Neural progenitor cell (in vitro differentiated cells): Measurements from ENCODE around the gene DUXA.

Experiments used
- EZH2 ChIP-seq: fragments of 200-600 bp; sonication (generic); IDR thresholded peaks from 2 replicates; pipeline ENCODE4 v1.6.1; 2017; ENCODE audit warnings: antibody characterized with exemption, mild to moderate bottlenecking, moderate library complexity
- TF ChIP-seq, protein P1 (sequence below): fragments of 200-600 bp; sonication (generic); IDR thresholded peaks from 2 replicates; pipeline ENCODE4 v1.5.1; 2017; ENCODE audit warnings: antibody characterized with exemption, mild to moderate bottlenecking

DNA sequence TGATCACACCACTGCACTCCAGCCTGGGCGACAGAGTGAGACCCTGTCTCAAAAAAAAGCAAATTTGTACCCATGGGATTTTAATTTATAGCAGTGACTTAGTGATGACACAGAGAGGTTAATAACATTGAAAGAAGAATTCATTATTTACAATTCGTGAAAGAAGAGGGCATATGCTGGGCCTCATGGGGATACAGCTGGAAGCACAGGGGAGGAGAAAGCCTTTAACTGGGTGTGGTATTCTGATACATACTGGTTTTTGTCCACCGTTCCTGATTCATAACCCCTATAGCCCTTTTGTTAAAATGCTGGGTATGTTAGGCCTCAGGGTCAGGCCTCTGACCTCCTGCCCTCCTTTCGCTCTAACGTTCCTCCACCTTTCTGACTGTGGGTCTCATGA is 34.9 kb upstream of the DUXA start:
- TF ChIP-seq, protein P1, sequence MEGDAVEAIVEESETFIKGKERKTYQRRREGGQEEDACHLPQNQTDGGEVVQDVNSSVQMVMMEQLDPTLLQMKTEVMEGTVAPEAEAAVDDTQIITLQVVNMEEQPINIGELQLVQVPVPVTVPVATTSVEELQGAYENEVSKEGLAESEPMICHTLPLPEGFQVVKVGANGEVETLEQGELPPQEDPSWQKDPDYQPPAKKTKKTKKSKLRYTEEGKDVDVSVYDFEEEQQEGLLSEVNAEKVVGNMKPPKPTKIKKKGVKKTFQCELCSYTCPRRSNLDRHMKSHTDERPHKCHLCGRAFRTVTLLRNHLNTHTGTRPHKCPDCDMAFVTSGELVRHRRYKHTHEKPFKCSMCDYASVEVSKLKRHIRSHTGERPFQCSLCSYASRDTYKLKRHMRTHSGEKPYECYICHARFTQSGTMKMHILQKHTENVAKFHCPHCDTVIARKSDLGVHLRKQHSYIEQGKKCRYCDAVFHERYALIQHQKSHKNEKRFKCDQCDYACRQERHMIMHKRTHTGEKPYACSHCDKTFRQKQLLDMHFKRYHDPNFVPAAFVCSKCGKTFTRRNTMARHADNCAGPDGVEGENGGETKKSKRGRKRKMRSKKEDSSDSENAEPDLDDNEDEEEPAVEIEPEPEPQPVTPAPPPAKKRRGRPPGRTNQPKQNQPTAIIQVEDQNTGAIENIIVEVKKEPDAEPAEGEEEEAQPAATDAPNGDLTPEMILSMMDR = no peak
- TF ChIP-seq EZH2 = no peak
